Heart left ventricle (tissue), 13 donors: ENCODE results near the gene TMEM269.

Source experiments
- POLR2A ChIP-seq, 2 donors: fragments of 450-650 bp; IDR thresholded peaks; one replicate each; pipeline ENCODE4 v1.6.1; 2017; ENCODE audit warnings: antibody characterized with exemption in 2 of 2, mild to moderate bottlenecking in 2 of 2, moderate library complexity in 2 of 2
- TF ChIP-seq, protein P1 (sequence below), 12 donors: fragments of 200-600 bp; sonication (generic) in 4 of 12; IDR thresholded peaks; one replicate each; pipeline versions ENCODE4 v1.5.0 to v1.8.0; 2018 to 2022; ENCODE audit warnings: antibody characterized with exemption in 12 of 12, mild to moderate bottlenecking in 5 of 12
- donor health status: ischemic (EF 13 %, LVEDD 7.1; RV severe dilation, severe dysfunction).
- donor health status: DM: no; HTN: yes; CAD: no.
- donor health status: DM: no; HTN: no; CAD: no.
- donor health status: ischemic (EF 25% LVEDD 6.9; RV normal size, moderate dysfunction).
- donor health status: ischemic (EF 25% LVEDD 5.7; RV mildly dilated, moderate dysfunction).
- donor health status: ischemic (EF 35%, LVEDD 5.7; RV mildly dilated, moderate dysfunction).
- donor health status: nonischemic (EF 11% LVEDD 7.7; RV severe dilation, severe dysfunction).
- donor health status: DM: yes; HTN: yes; CAD: no.
- donor health status: PGD.
- donor health status: ischemic (EF 29% LVEDD 5.4; RV normal size, mild dysfunction).
- donor health status: nonischemic (EF 23%, LVEDD 6.1; RV moderate dilation, normal function).

GRCh38 chr1:42817440-42817767 is 32.6 kb downstream of the TMEM269 start:
- TF ChIP-seq, protein P1, sequence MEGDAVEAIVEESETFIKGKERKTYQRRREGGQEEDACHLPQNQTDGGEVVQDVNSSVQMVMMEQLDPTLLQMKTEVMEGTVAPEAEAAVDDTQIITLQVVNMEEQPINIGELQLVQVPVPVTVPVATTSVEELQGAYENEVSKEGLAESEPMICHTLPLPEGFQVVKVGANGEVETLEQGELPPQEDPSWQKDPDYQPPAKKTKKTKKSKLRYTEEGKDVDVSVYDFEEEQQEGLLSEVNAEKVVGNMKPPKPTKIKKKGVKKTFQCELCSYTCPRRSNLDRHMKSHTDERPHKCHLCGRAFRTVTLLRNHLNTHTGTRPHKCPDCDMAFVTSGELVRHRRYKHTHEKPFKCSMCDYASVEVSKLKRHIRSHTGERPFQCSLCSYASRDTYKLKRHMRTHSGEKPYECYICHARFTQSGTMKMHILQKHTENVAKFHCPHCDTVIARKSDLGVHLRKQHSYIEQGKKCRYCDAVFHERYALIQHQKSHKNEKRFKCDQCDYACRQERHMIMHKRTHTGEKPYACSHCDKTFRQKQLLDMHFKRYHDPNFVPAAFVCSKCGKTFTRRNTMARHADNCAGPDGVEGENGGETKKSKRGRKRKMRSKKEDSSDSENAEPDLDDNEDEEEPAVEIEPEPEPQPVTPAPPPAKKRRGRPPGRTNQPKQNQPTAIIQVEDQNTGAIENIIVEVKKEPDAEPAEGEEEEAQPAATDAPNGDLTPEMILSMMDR (IDR thresholded peaks at IDR 0.05) = no peak
- no peak for TF ChIP-seq POLR2A (IDR thresholded peaks at IDR 0.05)
